SK-N-SH treated with all-trans-retinoic acid at 6 μM for 48 hours (cell line): ENCODE data around the gene CCDC88C.

Source experiments
- ATAC-seq: fragments of 200-7000 bp; cut with Tn5 transposase; 3 replicates; pipeline ENCODE4 v1.9.1; 2020; ENCODE audit warnings: mild to moderate bottlenecking, moderate library complexity
- ARNTL ChIP-seq: fragments of 450-650 bp; formaldehyde crosslinking; IDR thresholded peaks from 2 replicates; pipeline ENCODE4 v1.5.0; 2020; ENCODE audit warnings: low read depth, mild to moderate bottlenecking, moderate library complexity, borderline replicate concordance
- BACH2 ChIP-seq: fragments of 250-450 bp; sonication (Bioruptor Pico); IDR thresholded peaks from 2 replicates; pipeline ENCODE4 v1.9.0; 2021; ENCODE audit warnings: mild to moderate bottlenecking, borderline replicate concordance
- CSDC2 ChIP-seq: fragments of 250-450 bp; sonication (Bioruptor Pico); IDR thresholded peaks from 2 replicates; pipeline ENCODE4 v1.5.0; 2020; ENCODE audit warnings: mild to moderate bottlenecking, moderate library complexity
- GLIS3 ChIP-seq: fragments of 250-450 bp; sonication (Bioruptor Pico); IDR thresholded peaks from 2 replicates; pipeline ENCODE4 v1.5.0; 2020; ENCODE audit warnings: mild to moderate bottlenecking, moderate library complexity
- ISL1 ChIP-seq: fragments of 250-450 bp; sonication (Bioruptor Pico); IDR thresholded peaks from 2 replicates; pipeline ENCODE4 v2.1.2; 2022; ENCODE audit warnings: mild to moderate bottlenecking, moderate library complexity
- PPARA ChIP-seq: fragments of 250-450 bp; sonication (Bioruptor Pico); IDR thresholded peaks from 2 replicates; pipeline ENCODE4 v1.5.0; 2020; ENCODE audit warnings: mild to moderate bottlenecking, borderline replicate concordance
- SNAI2 ChIP-seq: fragments of 250-450 bp; sonication (Bioruptor Pico); IDR thresholded peaks from 2 replicates; pipeline ENCODE4 v1.5.0; 2020; ENCODE audit warnings: mild to moderate bottlenecking, moderate library complexity
- TCF4 ChIP-seq: fragments of 250-450 bp; sonication (Bioruptor Pico); IDR thresholded peaks from 2 replicates; pipeline ENCODE4 v1.8.0; 2021; ENCODE audit warnings: mild to moderate bottlenecking, moderate library complexity, borderline replicate concordance
- TSHZ2 ChIP-seq: fragments of 250-450 bp; sonication (Bioruptor Pico); IDR thresholded peaks from 2 replicates; pipeline ENCODE4 v1.5.0; 2020; ENCODE audit warnings: mild to moderate bottlenecking, moderate library complexity
- ZC3H10 ChIP-seq: fragments of 250-450 bp; sonication (Bioruptor Pico); IDR thresholded peaks from 2 replicates; pipeline ENCODE4 v1.5.1; 2021; ENCODE audit warnings: mild to moderate bottlenecking, moderate library complexity
- ZFP3 ChIP-seq: fragments of 250-450 bp; sonication (Bioruptor Pico); IDR thresholded peaks from 2 replicates; pipeline ENCODE4 v1.5.0; 2020; ENCODE audit warnings: mild to moderate bottlenecking, moderate library complexity
- ZFP30 ChIP-seq: fragments of 450-650 bp; formaldehyde crosslinking; IDR thresholded peaks from 2 replicates; pipeline ENCODE4 v1.5.0; 2022; ENCODE audit warnings: mild to moderate bottlenecking, moderate library complexity
- ZNF70 ChIP-seq: fragments of 450-650 bp; formaldehyde crosslinking; IDR thresholded peaks from 2 replicates; pipeline ENCODE4 v1.5.0; 2020; ENCODE audit warnings: mild to moderate bottlenecking, moderate library complexity
- TF ChIP-seq, protein P1 (sequence below): fragments of 250-450 bp; sonication (Bioruptor Pico); IDR thresholded peaks from 2 replicates; pipeline ENCODE4 v1.8.0; 2020; ENCODE audit warnings: mild to moderate bottlenecking, moderate library complexity, borderline replicate concordance
- TF ChIP-seq, protein P2 (sequence below): fragments of 250-450 bp; sonication (Bioruptor Pico); IDR thresholded peaks from 2 replicates; pipeline ENCODE4 v1.8.0; 2021; ENCODE audit warnings: low read depth, mild to moderate bottlenecking, moderate library complexity, borderline replicate concordance

The CCDC88C gene

DNA sequence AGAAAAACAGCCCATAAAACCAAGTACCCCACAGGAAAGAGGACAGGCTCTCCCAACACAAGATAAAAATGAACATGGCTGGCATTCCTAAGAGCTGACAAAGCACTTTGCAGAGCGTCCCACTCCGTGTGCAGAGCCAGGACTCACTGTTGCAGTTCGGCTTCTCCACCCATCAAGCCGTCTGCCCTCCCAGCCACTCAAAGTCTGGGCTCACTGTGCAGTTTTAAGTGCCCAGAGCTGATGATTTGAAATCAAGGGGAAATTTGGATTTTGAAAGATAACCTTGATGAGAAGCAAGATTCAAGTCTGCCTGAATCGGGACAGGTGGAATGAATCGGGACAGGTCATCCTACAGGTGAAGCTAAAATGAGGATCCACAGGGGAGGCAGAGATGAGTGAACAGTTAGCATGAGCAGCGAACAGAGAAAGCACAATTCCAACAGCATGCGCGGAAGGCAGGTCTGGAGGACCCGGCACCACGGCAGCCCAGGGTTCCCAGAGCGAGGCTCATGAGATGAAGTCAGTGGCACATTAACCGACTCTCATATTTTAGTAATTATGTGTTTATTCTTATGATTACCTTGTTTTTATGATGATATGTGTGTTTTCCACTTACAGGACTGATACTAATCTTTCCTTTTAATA, 133.4 kb downstream of the CCDC88C start:
- TF ChIP-seq ZNF70 (CRISPR knock-in tag) (no peak), ARNTL (CRISPR knock-in tag) (no peak), TCF4 (CRISPR knock-in tag) (no peak), ZFP30 (CRISPR knock-in tag) (no peak), SNAI2 (CRISPR knock-in tag) (no peak), ISL1 (peak; percentile 50; the same call in 1 of the 2 replicates), GLIS3 (CRISPR knock-in tag) (no peak), TSHZ2 (CRISPR knock-in tag) (no peak), ZFP3 (CRISPR knock-in tag) (no peak), CSDC2 (CRISPR knock-in tag) (peak; percentile 14; the same call in 1 of the 2 replicates)
- ATAC-seq = peak; percentile 94

- peak; percentile 8; the same call in 2 of the 3 replicates for ATAC-seq
- TF ChIP-seq, protein P1, sequence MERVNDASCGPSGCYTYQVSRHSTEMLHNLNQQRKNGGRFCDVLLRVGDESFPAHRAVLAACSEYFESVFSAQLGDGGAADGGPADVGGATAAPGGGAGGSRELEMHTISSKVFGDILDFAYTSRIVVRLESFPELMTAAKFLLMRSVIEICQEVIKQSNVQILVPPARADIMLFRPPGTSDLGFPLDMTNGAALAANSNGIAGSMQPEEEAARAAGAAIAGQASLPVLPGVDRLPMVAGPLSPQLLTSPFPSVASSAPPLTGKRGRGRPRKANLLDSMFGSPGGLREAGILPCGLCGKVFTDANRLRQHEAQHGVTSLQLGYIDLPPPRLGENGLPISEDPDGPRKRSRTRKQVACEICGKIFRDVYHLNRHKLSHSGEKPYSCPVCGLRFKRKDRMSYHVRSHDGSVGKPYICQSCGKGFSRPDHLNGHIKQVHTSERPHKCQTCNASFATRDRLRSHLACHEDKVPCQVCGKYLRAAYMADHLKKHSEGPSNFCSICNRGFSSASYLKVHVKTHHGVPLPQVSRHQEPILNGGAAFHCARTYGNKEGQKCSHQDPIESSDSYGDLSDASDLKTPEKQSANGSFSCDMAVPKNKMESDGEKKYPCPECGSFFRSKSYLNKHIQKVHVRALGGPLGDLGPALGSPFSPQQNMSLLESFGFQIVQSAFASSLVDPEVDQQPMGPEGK (CRISPR knock-in tag) = no peak
- no peak for TF ChIP-seq ZFP30 (CRISPR knock-in tag)
- TF ChIP-seq, protein P2, sequence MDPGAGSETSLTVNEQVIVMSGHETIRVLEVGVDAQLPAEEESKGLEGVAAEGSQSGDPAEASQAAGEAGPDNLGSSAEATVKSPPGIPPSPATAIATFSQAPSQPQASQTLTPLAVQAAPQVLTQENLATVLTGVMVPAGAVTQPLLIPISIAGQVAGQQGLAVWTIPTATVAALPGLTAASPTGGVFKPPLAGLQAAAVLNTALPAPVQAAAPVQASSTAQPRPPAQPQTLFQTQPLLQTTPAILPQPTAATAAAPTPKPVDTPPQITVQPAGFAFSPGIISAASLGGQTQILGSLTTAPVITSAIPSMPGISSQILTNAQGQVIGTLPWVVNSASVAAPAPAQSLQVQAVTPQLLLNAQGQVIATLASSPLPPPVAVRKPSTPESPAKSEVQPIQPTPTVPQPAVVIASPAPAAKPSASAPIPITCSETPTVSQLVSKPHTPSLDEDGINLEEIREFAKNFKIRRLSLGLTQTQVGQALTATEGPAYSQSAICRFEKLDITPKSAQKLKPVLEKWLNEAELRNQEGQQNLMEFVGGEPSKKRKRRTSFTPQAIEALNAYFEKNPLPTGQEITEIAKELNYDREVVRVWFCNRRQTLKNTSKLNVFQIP = no peak
- no peak for TF ChIP-seq CSDC2 (CRISPR knock-in tag)
- no peak for TF ChIP-seq SNAI2 (CRISPR knock-in tag)
These were observed 134.0 kb downstream of the CCDC88C start for GRCh38 chr14:91283666-91284065.

- TF ChIP-seq SNAI2 (CRISPR knock-in tag) (no peak), BACH2 (CRISPR knock-in tag) (no peak), TSHZ2 (CRISPR knock-in tag) (no peak), ISL1 (no peak), PPARA (CRISPR knock-in tag) (no peak), GLIS3 (CRISPR knock-in tag) (no peak), ARNTL (CRISPR knock-in tag) (no peak), ZFP30 (CRISPR knock-in tag) (no peak), ZFP3 (CRISPR knock-in tag) (no peak), TCF4 (CRISPR knock-in tag) (no peak), ZC3H10 (no peak)
- TF ChIP-seq, protein P1 (CRISPR knock-in tag) = no peak
- TF ChIP-seq, protein P2 = no peak
- ATAC-seq = no peak
These were observed 134.5 kb downstream of the CCDC88C start for GRCh38 chr14:91282954-91283645.
